Hematopoietic multipotent progenitor cell treated with erythropoietin and hydrocortisone succinate and interleukin-3 and kit ligand, for 4 days (in vitro differentiated cells): Measurements from ENCODE around the gene CEP85L.

ENCODE experiments used
- DNase-seq: peaks from one replicate; pipeline ENCODE4 v3.0.0-alpha.2; 2015

CEP85L gene

GRCh38 chr6:118530942-118531341 lies 120.4 kb downstream of the CEP85L start:
- no peak for DNase-seq

DNA sequence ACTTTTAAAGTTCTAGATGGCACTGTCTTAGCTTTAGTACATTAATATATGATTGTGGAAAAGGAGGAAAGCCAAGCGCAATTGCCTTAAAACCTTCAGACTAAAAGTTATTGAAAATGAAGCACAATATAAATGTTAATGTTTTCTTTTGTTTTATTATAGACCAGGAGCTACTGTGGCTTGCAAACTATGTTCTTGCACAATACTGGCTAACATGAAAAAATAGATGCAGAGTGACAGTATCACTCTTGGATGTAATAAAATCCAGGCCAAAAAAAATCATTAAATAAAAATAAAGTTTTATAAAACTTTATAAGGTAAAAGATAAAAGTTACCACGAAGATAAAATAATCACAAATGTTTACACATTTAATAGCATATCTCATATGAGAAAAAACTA lies 121.6 kb downstream of the CEP85L start:
- DNase-seq, result no peak

DNA sequence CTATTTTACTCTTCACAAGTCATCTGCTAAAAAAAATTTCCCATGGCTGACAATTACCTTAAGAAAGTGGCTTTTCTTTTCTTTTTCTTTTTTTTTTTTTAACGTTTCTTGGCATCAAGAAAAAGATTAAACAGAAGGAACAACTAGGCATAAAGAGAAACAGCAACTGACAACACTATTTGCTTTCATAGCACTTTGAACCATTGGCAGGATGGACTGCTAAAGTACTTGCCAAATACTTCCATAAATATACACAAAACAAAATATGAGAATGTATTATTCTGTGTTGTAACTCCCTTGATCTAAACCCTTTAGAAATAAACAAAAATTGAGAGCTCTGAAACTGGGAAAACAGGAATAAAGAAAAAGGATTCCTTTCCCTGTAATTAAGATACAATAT lies 123.3 kb downstream of the CEP85L start:
- DNase-seq, result no peak

DNA sequence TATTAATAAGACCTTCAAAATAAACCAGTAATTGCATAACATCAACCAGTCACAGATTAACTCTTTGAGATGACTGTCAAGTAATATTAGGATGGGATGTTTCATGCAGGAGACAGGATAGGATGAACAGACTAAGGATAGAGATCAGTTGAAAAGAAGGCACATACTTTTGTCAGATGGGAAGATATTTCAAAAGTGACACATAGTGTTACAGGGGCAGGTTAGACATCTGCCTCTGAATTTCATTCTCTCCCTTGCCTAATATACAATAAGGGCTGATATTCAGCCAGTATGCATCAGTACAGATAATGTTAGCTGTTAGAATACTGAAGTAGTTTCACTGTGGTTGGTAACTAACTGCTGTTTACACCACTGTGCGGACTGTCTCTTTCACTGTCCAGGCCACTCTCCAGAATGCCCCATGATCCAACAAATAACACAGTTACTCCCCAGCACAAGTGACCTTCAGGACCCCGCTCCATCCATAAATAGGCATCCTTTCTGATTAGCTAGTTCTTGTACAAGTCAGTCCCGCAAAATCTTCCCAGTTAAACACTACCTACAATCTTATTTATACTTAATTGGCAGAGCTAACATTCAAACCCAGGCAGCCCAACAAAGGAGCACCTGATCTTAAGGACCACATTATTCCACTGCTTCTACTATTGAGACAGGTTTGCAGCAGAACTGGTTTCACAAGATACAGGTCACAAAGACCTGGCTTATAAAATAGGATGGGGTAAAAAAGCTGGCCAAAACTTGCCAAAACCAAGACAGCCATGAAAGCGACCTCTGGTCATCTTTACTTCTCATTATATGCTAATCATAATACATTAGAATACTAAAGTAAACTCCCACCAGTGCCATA lies 125.2 kb downstream of the CEP85L start:
- no peak for DNase-seq

GRCh38 chr6:118524686-118525085 lies 126.7 kb downstream of the CEP85L start:
- DNase-seq, result no peak

- DNase-seq, result no peak
Observed at GRCh38 chr6:118523216-118523615, 128.2 kb downstream of the CEP85L start.

DNA sequence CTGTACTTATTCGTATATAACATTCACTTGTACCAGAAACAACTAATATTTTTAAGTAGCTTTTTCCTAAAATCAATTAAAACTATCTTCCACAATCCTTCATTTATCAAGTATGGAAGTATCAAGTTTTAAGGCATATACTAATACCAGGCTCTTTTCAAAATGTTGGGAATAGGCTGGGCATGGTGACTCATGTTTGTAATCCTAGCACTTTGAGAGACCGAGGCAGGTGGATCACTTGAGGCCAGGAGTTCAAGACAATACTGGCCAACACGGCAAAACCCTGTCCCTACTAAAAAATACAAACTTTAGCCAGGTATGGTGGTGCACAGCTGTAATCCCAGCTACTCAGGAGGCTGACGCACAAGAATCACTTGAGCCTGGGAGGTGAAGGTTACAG lies 129.0 kb downstream of the CEP85L start:
- DNase-seq, result no peak

GRCh38 chr6:118514689-118515088 lies 136.7 kb downstream of the CEP85L start:
- no peak for DNase-seq

GRCh38 chr6:118511930-118512715 lies 139.3 kb downstream of the CEP85L start:
- DNase-seq, result no peak

- DNase-seq, result peak; percentile 61
Observed at GRCh38 chr6:118509009-118509617, 142.3 kb downstream of the CEP85L start.

GRCh38 chr6:118507636-118508035 lies 143.8 kb downstream of the CEP85L start:
- no peak for DNase-seq

DNA sequence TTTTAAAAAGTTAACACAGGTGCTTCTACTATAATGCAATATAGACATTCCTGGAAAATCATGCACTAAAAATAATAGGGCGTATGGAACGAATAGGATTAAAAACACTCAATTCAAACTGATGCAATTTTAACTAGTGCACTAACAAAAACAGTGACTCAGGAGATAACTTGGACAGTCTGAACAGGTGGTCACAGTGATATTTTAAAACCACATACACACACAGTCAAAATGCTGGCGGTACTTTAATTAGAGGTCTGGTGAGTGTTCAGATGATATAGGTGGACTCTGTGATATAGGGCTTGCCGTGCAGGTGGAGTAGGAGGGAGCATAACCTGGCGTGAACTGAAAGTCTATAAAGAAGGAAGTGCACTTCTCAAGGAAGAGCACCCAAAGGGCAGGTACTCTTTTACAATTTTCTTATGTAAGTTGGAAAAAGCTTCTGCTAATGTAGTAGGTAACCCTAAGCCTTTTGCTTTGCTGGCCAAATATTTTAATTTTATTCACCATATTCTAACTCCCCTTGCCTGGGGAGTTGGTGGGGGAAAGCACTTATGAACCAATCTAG lies 145.2 kb downstream of the CEP85L start:
- DNase-seq, result peak; percentile 19

GRCh38 chr6:118505656-118506055 lies 145.7 kb downstream of the CEP85L start:
- DNase-seq, result no peak

DNA sequence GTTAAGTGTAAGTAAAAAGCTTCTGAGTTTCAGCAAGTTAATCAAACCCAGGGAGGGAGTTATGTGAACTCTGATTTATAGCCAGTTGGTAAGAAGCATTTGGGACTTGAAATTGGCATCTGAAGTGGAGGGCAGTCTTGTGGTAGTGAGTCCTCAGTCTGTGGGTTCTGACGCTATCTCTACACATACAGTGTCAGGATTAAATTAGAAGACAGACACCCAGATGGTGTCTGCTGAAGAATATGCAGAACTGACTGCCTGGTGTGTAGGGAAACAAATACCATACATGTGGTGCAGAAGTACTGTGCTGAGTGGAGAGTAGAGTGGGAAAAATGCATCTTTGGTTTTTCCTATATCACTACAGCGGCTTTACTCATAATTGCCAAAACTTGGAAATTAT lies 146.8 kb downstream of the CEP85L start:
- DNase-seq, result peak; percentile 10

- DNase-seq, result peak; percentile 9
Observed at GRCh38 chr6:118502169-118502568, 149.2 kb downstream of the CEP85L start.

GRCh38 chr6:118501765-118502164 lies 149.6 kb downstream of the CEP85L start:
- DNase-seq, result no peak

GRCh38 chr6:118501099-118501498 lies 150.3 kb downstream of the CEP85L start:
- DNase-seq, result no peak

DNA sequence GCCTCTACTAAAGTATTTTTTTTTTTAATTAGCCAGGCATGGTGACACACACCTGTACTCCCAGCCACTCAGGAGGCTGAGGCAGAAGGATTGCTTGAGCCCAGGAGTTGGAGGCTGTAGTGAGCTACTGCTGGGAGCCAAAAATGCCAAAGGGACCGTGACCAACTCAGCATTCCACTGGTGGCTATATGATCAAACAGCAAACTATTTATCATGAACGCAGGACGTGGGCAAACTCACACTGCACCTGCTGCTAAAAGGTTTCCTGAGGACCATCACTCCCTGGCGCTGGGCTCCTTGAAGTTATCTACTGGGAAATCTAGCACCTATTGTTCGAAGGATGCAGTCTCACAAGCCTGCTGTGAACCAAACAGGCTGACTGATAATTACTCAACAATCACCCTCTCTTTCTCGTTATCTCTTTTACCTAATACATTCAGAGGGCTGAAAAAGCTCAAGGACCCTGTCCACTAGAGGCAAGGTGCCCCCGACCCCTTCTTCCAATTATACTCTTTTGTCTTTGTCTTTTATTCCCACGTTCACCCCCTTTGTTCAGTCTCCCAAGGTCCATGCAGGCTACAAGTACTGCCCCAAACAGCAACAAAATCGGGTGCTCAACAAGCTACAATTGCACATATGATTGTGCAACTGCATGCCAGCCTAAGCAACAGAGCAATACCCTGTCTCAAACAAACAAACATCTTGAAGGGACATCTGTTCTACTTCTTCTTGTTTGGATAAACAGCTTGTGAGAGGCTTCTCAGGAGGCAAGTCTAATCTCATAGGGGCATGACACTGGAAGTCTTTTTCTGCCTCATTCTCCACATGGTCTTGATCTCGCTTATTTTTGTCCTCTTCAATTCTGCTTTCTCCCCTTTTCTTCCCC lies 151.0 kb downstream of the CEP85L start:
- DNase-seq, result no peak

DNA sequence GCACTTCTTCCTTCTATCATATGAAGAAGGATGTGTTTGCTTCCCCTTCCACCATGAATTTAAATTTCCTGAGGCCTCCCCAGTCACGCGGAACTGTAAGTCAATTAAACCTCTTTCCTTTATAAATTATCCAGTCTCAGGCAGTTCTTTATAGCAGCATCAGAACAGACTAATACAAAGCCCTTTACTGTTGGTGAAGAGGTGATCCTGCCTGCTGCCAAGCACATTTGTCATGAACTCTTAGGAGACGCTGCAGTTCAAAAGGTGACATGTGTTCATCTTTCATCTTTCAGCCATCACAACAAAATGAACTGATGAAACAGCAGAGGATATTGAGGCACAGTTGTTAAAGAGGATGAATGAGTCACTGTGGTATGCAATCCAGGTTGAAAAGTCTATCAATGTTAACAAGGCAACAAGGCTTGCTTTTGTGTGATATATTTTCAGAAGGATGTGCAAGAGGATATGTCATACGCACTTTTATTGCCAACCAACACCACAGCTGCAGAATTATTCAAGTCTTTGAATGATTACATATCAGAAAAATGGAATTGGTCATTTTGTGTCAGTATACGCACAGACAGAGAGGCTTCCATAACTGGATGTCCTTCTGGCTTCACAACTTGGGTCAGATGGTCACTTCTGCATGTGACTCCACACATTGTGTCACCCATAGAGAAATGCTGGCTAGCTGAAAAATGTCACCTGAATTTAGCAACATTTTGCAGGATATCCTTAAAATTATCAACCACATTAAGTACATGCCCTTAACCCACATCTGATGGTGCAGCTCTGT lies 155.7 kb downstream of the CEP85L start:
- DNase-seq, result no peak

GRCh38 chr6:118494091-118494490 lies 157.3 kb downstream of the CEP85L start:
- no peak for DNase-seq

GRCh38 chr6:118489990-118490389 lies 161.4 kb downstream of the CEP85L start:
- DNase-seq, result no peak
